ENCODE results near the gene AUTS2.

The AUTS2 gene

DNA sequence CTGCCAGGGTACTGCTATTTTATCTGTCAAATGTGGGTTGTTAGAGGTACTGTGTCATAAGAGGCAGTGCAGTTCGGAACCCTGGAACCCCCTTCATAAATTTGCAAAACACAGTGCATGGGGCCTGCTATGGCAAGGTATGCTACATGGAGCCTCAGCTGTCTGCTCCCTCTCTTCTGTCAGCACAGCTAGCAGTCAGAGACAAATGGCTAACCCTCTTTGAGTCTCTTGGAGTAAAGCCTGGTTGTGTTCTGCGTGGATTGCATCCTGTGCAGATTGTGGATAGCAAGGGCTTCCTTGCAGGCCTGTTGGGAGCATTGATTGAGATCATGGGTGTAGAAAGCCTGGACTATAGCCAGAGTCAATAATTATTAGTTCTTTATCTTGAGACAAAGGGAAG is 397.8 kb downstream of the AUTS2 start (continued):
- TF ChIP-seq, protein P1, sequence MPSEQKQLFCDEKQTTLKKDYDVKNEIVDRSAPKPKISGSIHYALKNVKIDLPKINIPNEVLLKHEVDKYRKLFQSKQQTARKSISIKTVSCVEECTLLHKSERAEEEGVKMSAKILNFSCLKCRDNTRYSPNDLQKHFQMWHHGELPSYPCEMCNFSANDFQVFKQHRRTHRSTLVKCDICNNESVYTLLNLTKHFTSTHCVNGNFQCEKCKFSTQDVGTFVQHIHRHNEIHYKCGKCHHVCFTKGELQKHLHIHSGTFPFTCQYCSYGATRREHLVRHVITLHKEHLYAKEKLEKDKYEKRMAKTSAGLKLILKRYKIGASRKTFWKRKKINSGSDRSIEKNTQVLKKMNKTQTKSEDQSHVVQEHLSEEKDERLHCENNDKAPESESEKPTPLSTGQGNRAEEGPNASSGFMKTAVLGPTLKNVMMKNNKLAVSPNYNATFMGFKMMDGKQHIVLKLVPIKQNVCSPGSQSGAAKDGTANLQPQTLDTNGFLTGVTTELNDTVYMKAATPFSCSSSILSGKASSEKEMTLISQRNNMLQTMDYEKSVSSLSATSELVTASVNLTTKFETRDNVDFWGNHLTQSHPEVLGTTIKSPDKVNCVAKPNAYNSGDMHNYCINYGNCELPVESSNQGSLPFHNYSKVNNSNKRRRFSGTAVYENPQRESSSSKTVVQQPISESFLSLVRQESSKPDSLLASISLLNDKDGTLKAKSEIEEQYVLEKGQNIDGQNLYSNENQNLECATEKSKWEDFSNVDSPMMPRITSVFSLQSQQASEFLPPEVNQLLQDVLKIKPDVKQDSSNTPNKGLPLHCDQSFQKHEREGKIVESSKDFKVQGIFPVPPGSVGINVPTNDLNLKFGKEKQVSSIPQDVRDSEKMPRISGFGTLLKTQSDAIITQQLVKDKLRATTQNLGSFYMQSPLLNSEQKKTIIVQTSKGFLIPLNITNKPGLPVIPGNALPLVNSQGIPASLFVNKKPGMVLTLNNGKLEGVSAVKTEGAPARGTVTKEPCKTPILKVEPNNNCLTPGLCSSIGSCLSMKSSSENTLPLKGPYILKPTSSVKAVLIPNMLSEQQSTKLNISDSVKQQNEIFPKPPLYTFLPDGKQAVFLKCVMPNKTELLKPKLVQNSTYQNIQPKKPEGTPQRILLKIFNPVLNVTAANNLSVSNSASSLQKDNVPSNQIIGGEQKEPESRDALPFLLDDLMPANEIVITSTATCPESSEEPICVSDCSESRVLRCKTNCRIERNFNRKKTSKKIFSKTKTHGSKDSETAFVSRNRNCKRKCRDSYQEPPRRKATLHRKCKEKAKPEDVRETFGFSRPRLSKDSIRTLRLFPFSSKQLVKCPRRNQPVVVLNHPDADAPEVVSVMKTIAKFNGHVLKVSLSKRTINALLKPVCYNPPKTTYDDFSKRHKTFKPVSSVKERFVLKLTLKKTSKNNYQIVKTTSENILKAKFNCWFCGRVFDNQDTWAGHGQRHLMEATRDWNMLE (tag by site-specific recombination; conservative IDR thresholded peaks at IDR 0.05; ENCODE audit: low read depth): no peak
- TF ChIP-seq, protein P2, sequence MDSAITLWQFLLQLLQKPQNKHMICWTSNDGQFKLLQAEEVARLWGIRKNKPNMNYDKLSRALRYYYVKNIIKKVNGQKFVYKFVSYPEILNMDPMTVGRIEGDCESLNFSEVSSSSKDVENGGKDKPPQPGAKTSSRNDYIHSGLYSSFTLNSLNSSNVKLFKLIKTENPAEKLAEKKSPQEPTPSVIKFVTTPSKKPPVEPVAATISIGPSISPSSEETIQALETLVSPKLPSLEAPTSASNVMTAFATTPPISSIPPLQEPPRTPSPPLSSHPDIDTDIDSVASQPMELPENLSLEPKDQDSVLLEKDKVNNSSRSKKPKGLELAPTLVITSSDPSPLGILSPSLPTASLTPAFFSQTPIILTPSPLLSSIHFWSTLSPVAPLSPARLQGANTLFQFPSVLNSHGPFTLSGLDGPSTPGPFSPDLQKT (IDR thresholded peaks at IDR 0.05; ENCODE audit: borderline replicate concordance, low read depth, low read length): no peak
- TF ChIP-seq MEIS1 (CRISPR knock-in tag; IDR thresholded peaks at IDR 0.05; ENCODE audit: borderline replicate concordance): no peak
- TF ChIP-seq, protein P3, sequence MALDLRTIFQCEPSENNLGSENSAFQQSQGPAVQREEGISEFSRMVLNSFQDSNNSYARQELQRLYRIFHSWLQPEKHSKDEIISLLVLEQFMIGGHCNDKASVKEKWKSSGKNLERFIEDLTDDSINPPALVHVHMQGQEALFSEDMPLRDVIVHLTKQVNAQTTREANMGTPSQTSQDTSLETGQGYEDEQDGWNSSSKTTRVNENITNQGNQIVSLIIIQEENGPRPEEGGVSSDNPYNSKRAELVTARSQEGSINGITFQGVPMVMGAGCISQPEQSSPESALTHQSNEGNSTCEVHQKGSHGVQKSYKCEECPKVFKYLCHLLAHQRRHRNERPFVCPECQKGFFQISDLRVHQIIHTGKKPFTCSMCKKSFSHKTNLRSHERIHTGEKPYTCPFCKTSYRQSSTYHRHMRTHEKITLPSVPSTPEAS (tag by site-specific recombination; IDR thresholded peaks at IDR 0.05): no peak
- TF ChIP-seq ZNF654 (tag by site-specific recombination; IDR thresholded peaks at IDR 0.05; ENCODE audit: low read depth): no peak
- no peak for TF ChIP-seq ZNF174 (tag by site-specific recombination; IDR thresholded peaks at IDR 0.05)

DNA sequence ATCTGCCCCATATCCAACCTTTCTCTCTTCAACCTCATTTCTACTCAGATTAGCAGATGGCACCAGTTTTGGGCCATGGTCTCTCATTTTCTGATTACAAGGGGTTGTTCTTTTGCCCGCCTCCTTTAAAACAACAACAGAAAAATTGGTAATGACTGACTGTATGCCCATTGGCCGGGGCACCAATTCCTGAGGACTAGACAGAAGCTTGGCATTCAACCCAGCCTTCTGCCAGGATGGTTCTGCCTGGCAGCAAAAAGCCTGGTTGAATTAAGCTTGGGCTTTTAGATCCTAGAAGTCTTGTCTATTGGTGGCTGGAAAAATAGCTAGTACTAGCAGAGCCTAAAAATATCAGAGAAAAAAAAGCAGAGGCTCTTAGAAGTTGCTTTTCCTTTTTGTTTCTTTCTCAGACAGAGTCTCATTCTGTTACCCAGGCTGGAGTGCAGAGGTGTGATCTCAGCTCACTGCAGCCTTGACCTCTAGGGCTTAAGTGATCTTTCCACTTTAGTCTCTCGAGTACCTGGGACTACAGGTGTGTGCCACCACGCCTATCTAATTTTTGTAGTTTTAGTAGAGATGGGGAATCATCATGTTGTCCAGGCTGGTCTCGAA is 402.6 kb downstream of the AUTS2 start:
- POLR2A ChIA-PET: no interaction called here
- Histone ChIP-seq H3K36me3 (ENCODE audit: control insufficient read depth in 2 of 2, insufficient read depth in 1 of 2, low read length in 2 of 2) (no peaks in the 10 kb centered on the region), H3K27ac (ENCODE audit: extremely low read depth, low read depth, low read length) (no peak overlapping the region), H3K4me3 (ENCODE audit: low read depth, low read length) (no peak overlapping the region), H3K4me1 (ENCODE audit: control insufficient read depth, insufficient read depth, low read length) (peaks cover 6% of the 10 kb centered on the region; the same call in 1 of the 2 replicates), H3K9me3 (ENCODE audit: control insufficient read depth, insufficient read depth, low read depth, low read length) (no peaks in the 10 kb centered on the region)
- TF ChIP-seq, protein P4, sequence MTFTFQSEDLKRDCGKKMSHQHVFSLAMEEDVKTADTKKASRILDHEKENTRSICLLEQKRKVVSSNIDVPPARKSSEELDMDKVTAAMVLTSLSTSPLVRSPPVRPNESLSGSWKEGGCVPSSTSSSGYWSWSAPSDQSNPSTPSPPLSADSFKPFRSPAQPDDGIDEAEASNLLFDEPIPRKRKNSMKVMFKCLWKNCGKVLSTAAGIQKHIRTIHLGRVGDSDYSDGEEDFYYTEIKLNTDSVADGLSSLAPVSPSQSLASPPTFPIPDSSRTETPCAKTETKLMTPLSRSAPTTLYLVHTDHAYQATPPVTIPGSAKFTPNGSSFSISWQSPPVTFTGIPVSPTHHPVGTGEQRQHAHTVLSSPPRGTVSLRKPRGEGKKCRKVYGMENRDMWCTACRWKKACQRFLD (tag by site-specific recombination; IDR thresholded peaks at IDR 0.05): no peak
- TF ChIP-seq ZNF677 (tag by site-specific recombination; IDR thresholded peaks at IDR 0.05) (no peak), ZNF701 (tag by site-specific recombination; IDR thresholded peaks at IDR 0.05) (no peak), IKZF3 (tag by site-specific recombination; IDR thresholded peaks at IDR 0.05) (no peak), PRDM1 (tag by site-specific recombination; IDR thresholded peaks at IDR 0.05) (no peak), YY2 (tag by site-specific recombination; IDR thresholded peaks at IDR 0.05) (no peak), OSR2 (tag by site-specific recombination; IDR thresholded peaks at IDR 0.05) (no peak), ZNF610 (tag by site-specific recombination; IDR thresholded peaks at IDR 0.05; ENCODE audit: borderline replicate concordance) (no peak)
- TF ChIP-seq, protein P5, sequence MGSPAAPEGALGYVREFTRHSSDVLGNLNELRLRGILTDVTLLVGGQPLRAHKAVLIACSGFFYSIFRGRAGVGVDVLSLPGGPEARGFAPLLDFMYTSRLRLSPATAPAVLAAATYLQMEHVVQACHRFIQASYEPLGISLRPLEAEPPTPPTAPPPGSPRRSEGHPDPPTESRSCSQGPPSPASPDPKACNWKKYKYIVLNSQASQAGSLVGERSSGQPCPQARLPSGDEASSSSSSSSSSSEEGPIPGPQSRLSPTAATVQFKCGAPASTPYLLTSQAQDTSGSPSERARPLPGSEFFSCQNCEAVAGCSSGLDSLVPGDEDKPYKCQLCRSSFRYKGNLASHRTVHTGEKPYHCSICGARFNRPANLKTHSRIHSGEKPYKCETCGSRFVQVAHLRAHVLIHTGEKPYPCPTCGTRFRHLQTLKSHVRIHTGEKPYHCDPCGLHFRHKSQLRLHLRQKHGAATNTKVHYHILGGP (tag by site-specific recombination; IDR thresholded peaks at IDR 0.05): no peak
- TF ChIP-seq, protein P6, sequence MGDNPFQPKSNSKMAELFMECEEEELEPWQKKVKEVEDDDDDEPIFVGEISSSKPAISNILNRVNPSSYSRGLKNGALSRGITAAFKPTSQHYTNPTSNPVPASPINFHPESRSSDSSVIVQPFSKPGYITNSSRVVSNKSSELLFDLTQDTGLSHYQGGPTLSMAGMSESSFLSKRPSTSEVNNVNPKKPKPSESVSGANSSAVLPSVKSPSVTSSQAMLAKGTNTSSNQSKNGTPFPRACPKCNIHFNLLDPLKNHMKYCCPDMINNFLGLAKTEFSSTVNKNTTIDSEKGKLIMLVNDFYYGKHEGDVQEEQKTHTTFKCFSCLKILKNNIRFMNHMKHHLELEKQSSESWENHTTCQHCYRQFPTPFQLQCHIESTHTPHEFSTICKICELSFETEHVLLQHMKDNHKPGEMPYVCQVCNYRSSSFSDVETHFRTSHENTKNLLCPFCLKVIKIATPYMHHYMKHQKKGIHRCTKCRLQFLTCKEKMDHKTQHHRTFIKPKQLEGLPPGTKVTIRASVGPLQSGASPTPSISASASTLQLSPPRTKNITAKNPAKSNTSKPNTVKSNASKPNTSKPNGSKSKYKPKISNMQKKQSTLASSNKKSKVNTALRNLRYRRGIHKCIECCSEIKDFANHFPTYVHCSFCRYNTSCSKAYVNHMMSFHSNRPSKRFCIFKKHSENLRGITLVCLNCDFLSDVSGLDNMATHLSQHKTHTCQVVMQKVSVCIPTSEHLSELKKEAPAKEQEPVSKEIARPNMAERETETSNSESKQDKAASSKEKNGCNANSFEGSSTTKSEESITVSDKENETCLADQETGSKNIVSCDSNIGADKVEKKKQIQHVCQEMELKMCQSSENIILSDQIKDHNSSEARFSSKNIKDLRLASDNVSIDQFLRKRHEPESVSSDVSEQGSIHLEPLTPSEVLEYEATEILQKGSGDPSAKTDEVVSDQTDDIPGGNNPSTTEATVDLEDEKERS (tag by site-specific recombination; IDR thresholded peaks at IDR 0.05): no peak
- TF ChIP-seq, protein P7, sequence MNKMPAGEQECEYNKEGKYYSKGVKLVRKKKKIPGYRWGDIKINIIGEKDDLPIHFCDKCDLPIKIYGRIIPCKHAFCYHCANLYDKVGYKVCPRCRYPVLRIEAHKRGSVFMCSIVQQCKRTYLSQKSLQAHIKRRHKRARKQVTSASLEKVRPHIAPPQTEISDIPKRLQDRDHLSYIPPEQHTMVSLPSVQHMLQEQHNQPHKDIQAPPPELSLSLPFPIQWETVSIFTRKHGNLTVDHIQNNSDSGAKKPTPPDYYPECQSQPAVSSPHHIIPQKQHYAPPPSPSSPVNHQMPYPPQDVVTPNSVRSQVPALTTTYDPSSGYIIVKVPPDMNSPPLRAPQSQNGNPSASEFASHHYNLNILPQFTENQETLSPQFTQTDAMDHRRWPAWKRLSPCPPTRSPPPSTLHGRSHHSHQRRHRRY (tag by site-specific recombination; IDR thresholded peaks at IDR 0.05): no peak
- CTCF ChIA-PET: interaction anchor here (0.6 kb wide), 1 partner anchor 562 kb away, joined by 3 read pairs; no protein-coding TSS in a partner anchor
